ENCODE data around the gene NAV3.

The NAV3 gene

DNA sequence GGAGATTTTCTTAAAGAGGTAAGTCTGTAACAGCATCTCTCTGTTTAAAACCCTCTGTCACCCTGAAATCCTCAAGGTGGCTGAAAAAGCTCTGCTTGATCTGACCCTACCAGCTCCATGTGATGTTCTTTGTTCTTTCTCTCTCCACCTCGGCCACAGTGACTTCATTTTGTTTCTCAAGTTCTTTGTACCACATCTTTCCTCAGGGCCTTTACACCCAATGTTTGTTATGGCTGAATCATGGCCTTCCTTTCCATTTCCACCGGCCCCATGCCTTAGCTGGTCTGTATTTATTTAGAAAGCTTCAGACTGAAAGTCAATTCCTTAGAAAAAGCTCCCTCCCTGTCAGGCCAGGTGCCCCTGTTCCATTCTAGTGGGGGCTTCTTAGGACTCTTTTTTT is 431.2 kb downstream of the NAV3 start:
- no peak for DNase-seq (ENCODE audit: low spot score)
